GM12891 (cell line): Measurements from ENCODE around the gene TPSAB1.
"Not testable (repeated sequence)": the region's sequence is repeated elsewhere in the genome, so short reads cannot be mapped to it uniquely, and the experiment has no call there.

Experiments
- POLR2A ChIP-seq: IDR thresholded peaks from 2 replicates; pipeline ENCODE4 v1.6.1; 2011; ENCODE audit warnings: low read depth, low read length, control low read depth
- POLR2AphosphoS5 ChIP-seq: IDR thresholded peaks from 2 replicates; pipeline ENCODE4 v1.6.1; 2011; ENCODE audit warnings: low read depth, low read length, control low read depth
- POU2F2 ChIP-seq: IDR thresholded peaks from 2 replicates; pipeline ENCODE4 v1.6.1; 2011; ENCODE audit warnings: low read depth, mild to moderate bottlenecking, control low read depth, low read length, moderate library complexity
- SPI1 ChIP-seq: IDR thresholded peaks from 2 replicates; pipeline ENCODE4 v1.6.1; 2011; ENCODE audit warnings: low read depth, low read length, control low read depth
- TAF1 ChIP-seq: IDR thresholded peaks from 2 replicates; pipeline ENCODE4 v1.6.1; 2011; ENCODE audit warnings: low read depth, low read length, control low read depth

GRCh38 chr16:1256296-1256873 is 15.9 kb downstream of the TPSAB1 start:
- not testable (repeated sequence) for TF ChIP-seq POLR2AphosphoS5, POLR2A, SPI1, TAF1, POU2F2
